GM12874 (cell line): ENCODE data around the gene MAST3.

ENCODE experiments used
- CTCF ChIP-seq: IDR thresholded peaks from 2 replicates; pipeline ENCODE4 v1.5.1; 2011; ENCODE audit warnings: low read depth, mild to moderate bottlenecking, control low read depth, low read length, moderate library complexity; ENCODE audit not compliant: insufficient read depth

Gene MAST3

GRCh38 chr19:18193388-18194180 is 96.0 kb downstream of the MAST3 start:
- no peak for TF ChIP-seq CTCF

- TF ChIP-seq CTCF, result no peak
Measured at GRCh38 chr19:18194181-18194530, 96.6 kb downstream of the MAST3 start.

GRCh38 chr19:18194554-18195238 is 97.1 kb downstream of the MAST3 start:
- TF ChIP-seq CTCF, result no peak

GRCh38 chr19:18196511-18196845 is 98.9 kb downstream of the MAST3 start:
- TF ChIP-seq CTCF, result no peak

GRCh38 chr19:18197306-18197705 is 99.7 kb downstream of the MAST3 start:
- no peak for TF ChIP-seq CTCF

DNA sequence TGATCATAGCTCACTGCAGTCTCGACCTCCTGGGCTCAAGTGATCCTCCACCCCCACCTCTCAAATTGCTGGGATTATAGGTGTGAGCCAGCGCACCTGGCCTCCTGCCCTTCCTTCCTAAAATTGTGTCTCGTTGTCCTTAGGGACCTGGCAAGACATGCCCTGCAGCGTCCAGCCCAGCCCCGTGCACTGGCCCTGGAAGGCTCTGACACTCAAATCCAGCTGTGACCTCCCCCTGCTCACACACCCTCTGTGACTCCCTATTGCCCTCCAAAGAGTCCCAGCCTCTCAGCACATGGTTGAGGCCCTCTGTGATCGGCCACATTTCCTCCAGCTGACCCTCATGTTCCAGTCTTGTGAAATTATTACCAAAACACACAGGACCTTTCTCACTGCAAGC is 100.4 kb downstream of the MAST3 start:
- no peak for TF ChIP-seq CTCF

DNA sequence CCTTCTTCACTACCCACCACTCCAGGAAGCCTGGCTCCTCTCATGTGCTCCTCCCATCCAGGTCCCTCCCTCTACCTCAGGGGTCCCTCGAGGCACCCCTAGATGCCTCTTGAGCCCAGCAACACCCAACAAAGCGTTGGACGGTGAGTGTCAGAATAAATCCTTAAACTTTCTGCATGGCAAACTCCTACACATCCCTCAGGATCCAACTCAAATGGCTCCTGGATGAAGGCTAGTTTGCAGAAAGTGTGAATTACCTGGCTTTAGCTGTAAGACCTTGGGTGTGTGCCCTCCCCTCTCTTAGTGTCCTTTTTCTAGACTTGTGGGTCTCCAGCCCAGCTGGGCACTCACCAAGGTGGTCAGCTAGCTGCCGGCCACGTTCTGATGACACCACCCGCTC is 100.8 kb downstream of the MAST3 start:
- TF ChIP-seq CTCF, result no peak
